ENCODE results near the gene GALNT17.

GRCh38 chr7:71708710-71709109, 576.8 kb downstream of the GALNT17 start:
- no peak for TF ChIP-seq CTCF (IDR thresholded peaks at IDR 0.05)
- no peak for TF ChIP-seq POLR2A (IDR thresholded peaks at IDR 0.05)
